PFSK-1 (cell line): Measurements from ENCODE around the gene SSR2.
A peak's percentile ranks its signal among the peaks of the same experiment; 100 is the strongest.

Experiments used
- FOXP2 ChIP-seq: optimal IDR thresholded peaks from 2 replicates; pipeline ENCODE3; 2011; ENCODE audit warnings: borderline replicate concordance, control low read depth, inconsistent platforms; ENCODE audit not compliant: insufficient read depth; ENCODE audit errors: extremely low read length, extremely low read depth
- POLR2AphosphoS5 ChIP-seq: IDR thresholded peaks from 2 replicates; pipeline ENCODE4 v1.6.1; 2012; ENCODE audit warnings: low read depth, mild to moderate bottlenecking, control low read depth, low read length, moderate library complexity
- SIN3A ChIP-seq: IDR thresholded peaks from 2 replicates; pipeline ENCODE4 v1.6.1; 2012; ENCODE audit warnings: mild to moderate bottlenecking, low read length, moderate library complexity, borderline replicate concordance; ENCODE audit not compliant: insufficient read depth
- TAF1 ChIP-seq: IDR thresholded peaks from 2 replicates; pipeline ENCODE4 v1.6.1; 2012; ENCODE audit warnings: low read length, control low read depth, borderline replicate concordance; ENCODE audit not compliant: insufficient read depth
- TF ChIP-seq, protein P1 (sequence below), 2 experiments: IDR thresholded peaks; 2 replicates each; pipeline versions ENCODE4 v1.6.1 to v1.8.0; 2011 to 2012; ENCODE audit warnings: low read depth in 2 of 2, low read length in 2 of 2, control low read depth in 1 of 2, inconsistent platforms in 1 of 2, mild to moderate bottlenecking in 1 of 2, moderate library complexity in 1 of 2; ENCODE audit not compliant: insufficient read depth in 1 of 2

SSR2 gene

DNA sequence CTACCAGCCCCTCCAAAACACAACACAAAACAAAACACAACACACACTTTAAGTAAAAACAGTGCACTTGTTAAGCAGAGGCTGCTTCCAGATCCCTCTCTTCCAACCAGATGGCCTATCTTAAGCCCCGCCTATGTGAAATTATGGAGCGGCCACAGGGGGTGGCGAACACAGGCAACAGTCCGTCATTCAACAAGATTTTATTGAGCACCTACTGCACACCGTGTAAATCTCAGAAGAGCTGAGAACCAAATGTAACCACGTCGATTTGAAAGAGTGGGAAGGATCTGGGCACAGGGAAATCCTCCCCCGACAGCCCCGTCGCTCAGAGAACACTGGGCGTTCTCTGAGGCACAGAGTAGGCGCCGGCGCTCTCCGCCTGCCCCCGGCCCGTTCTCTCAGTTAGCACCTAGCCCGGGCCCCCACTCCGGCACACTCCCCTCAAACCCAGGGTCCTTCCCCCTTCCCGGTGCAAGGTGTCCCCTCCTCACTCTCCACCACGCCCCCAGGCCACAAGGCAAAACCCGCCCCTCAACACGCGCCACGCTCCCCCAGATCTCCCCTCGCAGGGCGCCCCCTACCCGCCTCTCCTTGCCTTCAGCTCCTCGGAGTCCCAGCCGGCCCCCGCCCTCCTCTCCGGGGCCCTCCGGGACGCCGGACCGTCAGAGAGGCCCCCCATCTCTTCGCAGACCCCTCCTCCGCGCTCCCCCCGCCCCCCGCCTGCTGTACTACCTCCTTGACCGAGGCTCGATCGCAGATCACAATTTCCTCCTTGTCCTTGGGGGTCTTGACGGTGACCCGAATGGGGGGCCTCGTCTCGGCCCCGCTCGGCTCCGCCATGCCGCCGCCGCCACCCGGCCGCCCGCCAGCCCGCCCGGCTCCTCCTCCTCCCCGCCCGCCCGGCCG is 32.4 kb upstream of the SSR2 start:
- TF ChIP-seq FOXP2 (no peak), POLR2AphosphoS5 (no peak), TAF1 (no peak), SIN3A (0 out of 2 replicates have a peak, but pooled peaks have one; percentile 13)
- TF ChIP-seq, protein P1, sequence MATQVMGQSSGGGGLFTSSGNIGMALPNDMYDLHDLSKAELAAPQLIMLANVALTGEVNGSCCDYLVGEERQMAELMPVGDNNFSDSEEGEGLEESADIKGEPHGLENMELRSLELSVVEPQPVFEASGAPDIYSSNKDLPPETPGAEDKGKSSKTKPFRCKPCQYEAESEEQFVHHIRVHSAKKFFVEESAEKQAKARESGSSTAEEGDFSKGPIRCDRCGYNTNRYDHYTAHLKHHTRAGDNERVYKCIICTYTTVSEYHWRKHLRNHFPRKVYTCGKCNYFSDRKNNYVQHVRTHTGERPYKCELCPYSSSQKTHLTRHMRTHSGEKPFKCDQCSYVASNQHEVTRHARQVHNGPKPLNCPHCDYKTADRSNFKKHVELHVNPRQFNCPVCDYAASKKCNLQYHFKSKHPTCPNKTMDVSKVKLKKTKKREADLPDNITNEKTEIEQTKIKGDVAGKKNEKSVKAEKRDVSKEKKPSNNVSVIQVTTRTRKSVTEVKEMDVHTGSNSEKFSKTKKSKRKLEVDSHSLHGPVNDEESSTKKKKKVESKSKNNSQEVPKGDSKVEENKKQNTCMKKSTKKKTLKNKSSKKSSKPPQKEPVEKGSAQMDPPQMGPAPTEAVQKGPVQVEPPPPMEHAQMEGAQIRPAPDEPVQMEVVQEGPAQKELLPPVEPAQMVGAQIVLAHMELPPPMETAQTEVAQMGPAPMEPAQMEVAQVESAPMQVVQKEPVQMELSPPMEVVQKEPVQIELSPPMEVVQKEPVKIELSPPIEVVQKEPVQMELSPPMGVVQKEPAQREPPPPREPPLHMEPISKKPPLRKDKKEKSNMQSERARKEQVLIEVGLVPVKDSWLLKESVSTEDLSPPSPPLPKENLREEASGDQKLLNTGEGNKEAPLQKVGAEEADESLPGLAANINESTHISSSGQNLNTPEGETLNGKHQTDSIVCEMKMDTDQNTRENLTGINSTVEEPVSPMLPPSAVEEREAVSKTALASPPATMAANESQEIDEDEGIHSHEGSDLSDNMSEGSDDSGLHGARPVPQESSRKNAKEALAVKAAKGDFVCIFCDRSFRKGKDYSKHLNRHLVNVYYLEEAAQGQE (IDR thresholded peaks at IDR 0.05; ENCODE audit: insufficient read depth in 1 of 2, low read depth in 2 of 2, low read length in 2 of 2): no peak

DNA sequence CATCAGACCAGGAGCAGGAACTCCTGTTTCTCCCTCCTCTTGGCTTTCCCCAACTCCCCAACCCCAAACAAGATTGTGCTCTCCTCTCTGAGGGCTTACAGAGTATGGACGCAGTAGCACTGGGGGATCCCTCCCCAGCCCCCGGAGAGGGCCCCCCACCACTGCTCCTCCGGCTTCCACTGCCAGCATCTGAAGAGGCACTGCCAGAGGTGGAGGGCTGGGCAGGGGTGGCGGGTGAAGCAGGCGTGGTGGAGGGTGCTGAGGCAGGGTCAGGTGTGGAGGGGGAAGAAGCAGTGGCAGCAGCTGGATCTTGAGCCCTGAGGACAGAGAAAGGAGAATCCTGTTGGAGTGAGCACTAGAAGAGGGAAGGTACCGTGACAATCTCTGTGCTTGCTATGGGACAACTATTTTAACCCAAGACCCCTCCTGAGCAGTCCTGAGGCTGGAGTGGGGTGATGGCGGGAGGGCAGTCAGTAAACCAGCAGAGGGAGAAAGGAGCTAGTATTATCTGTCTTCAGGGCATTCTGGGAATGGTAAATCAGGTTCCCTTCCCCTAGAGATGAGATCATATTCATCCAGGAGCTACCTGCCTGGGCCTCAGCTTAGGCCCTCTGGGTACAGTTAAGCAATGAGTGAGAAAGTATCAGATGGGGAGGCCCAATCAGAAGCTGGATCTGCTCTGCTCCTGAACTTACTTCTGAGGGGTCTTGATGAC is 30.4 kb upstream of the SSR2 start:
- TF ChIP-seq, protein P1 (IDR thresholded peaks at IDR 0.05; ENCODE audit: insufficient read depth in 1 of 2, low read depth in 2 of 2, low read length in 2 of 2): no peak
- no peak for TF ChIP-seq SIN3A
- no peak for TF ChIP-seq POLR2AphosphoS5
- TF ChIP-seq FOXP2: no peak

DNA sequence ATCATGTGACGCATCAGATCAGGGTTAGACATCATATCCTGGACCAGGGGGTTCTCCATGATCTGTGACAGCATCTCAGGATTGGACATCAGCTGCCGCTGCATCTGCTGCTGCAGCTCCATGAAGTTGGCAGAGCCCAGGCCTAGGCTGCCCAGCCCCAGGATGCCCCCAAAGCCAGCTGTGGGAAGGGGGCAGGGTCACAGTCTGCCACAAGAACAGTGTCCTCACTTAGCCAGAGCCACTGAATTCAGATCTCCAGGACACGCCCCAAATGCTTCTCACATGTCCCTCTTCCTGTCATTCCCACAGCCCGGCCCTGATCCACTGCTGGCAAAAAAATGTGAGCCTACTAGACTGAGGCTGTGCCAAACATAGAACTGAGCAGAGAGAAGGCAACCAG is 29.6 kb upstream of the SSR2 start:
- TF ChIP-seq, protein P1 (IDR thresholded peaks at IDR 0.05; ENCODE audit: insufficient read depth in 1 of 2, low read depth in 2 of 2, low read length in 2 of 2): no peak

DNA sequence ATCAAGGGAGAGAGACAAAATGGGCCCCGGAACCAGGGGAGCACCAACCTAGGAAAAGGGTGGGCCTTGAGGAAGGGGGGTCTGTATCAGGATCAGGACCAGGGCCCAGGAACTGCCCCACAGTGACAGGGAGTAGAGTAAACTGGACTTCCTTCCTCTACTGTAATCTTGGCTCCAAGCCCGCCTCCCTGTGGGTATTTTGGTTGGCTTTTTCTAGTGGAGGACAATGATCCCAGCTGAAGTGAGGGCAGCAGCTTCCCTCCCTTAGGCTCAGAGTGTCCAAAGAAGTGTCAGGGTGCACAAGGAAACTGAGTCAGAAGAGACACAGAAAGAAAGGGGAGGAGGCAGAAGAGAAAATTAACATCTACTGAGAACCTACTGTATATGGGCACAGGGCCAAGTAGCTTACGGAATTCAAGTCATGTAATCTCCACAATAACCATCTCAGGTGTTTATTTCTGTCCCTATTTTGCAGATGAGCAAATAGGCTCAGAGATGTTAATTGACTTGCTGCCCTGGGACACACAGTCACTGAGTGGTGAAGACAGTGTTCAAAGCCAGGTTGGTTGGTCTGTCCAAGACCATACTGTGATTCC is 28.0 kb upstream of the SSR2 start:
- no peak for TF ChIP-seq FOXP2
- TF ChIP-seq TAF1: no peak
- no peak for TF ChIP-seq POLR2AphosphoS5
- TF ChIP-seq SIN3A: no peak
- TF ChIP-seq, protein P1 (IDR thresholded peaks at IDR 0.05; ENCODE audit: insufficient read depth in 1 of 2, low read depth in 2 of 2, low read length in 2 of 2): no peak
